Upper lobe of left lung (tissue), 4 donors: ENCODE data around the gene RIC8B.

Experiments
- CTCF ChIP-seq, 6 experiments: fragments of 450-650 bp in 4 of 6; fragments of 200-600 bp in 2 of 6; sonication (generic) in 2 of 6; IDR thresholded peaks; one replicate each; pipeline ENCODE4 v1.5.1; 2016 to 2019; ENCODE audit warnings: antibody characterized with exemption in 6 of 6
- POLR2A ChIP-seq, 4 donors: fragments of 450-650 bp; IDR thresholded peaks; one replicate each; pipeline ENCODE4 v1.5.1; 2016 to 2017; ENCODE audit warnings: antibody characterized with exemption in 4 of 4, mild to moderate bottlenecking in 2 of 4

GRCh38 chr12:106906715-106907114, 132.2 kb downstream of the RIC8B start:
- TF ChIP-seq CTCF (IDR thresholded peaks at IDR 0.05) (no peak), POLR2A (IDR thresholded peaks at IDR 0.05) (no peak)
